ENCODE results near the gene SMARCA4. TPM values are rescaled to one million over a fixed set of nuclear protein-coding genes. Genes with fewer than 3 reads are reported as not detected.

SMARCA4 gene
- total and polyA plus RNA-seq, 12 donors: 46.3 to 124 (median 64.9) TPM

DNA sequence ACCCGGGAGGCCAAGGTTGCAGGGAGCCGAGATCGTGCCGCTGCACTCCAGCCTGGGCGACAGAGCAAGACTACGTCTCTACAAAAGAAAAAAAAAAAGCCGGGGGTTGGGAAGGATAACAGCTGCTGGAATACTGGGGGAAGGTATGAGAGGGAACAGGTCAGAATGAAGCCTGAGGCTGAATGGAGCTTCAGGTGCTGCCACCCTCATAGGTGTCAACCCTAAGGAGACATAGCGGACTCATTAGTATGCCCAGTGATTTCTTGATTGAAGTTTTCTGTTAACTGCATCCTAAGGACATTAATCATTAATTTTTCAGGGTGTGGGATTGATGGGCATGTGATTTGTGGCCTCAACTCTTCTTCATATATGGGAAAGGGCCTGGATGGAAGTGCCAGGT is 6.0 kb downstream of the SMARCA4 start:
- Histone ChIP-seq H3K4me3 (no peak overlapping the region), H3K36me3 (replicated peaks in 1 of 2) (no peaks in the 10 kb centered on the region), H3K4me1 (replicated peaks in 1 of 2) (peaks cover 5 to 11% of the 10 kb centered on the region in 2 donors), H3K27me3 (no peaks in the 10 kb centered on the region), H3K9me3 (replicated peaks in 1 of 3) (no peaks in the 10 kb centered on the region), H3K27ac (no peak overlapping the region)
- no peak for TF ChIP-seq POLR2A (IDR thresholded peaks at IDR 0.05)
- TF ChIP-seq, protein P1, sequence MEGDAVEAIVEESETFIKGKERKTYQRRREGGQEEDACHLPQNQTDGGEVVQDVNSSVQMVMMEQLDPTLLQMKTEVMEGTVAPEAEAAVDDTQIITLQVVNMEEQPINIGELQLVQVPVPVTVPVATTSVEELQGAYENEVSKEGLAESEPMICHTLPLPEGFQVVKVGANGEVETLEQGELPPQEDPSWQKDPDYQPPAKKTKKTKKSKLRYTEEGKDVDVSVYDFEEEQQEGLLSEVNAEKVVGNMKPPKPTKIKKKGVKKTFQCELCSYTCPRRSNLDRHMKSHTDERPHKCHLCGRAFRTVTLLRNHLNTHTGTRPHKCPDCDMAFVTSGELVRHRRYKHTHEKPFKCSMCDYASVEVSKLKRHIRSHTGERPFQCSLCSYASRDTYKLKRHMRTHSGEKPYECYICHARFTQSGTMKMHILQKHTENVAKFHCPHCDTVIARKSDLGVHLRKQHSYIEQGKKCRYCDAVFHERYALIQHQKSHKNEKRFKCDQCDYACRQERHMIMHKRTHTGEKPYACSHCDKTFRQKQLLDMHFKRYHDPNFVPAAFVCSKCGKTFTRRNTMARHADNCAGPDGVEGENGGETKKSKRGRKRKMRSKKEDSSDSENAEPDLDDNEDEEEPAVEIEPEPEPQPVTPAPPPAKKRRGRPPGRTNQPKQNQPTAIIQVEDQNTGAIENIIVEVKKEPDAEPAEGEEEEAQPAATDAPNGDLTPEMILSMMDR (IDR thresholded peaks at IDR 0.05): no peak
- 89 to 92% (median 90%) methylated on average over 8 of the region's 8 CpGs for WGBS, 4 donors
- no peak for DNase-seq
- intact Hi-C loops (cut with DNase I): no loop called here

DNA sequence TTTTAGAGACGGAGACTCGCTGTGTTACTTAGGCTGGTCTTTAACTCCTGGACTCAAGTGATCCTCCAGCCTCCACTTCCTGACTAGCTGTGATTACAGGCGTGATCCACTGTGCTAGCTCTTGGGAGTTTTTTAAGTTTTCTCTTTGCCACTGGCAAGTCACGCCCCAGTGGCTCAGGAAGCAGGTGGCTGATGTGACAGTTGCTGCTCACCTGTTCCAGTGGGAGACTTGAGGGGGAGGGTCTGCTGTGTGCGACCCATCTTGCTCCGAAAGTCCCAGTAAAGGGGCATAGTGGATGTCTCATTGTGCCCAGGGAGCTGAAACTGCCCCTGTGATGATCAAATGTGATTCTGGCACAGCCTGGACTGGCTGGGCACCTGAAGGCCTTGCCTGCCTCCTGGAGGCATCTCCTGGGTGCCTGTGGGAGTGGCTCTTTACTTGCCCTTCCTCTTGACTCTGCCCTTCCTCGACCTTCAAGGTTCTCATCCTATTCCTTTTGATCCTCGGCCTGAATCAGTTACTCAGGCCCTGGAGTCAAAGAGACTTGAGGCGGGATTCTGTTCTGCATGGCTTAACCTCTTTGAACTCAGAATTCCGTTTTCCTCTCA is 7.8 kb downstream of the SMARCA4 start:
- DNase-seq: no peak
- 60 to 77% (median 63%) methylated on average over 7 to 10 of the region's 10 CpGs for WGBS, 4 donors

DNA sequence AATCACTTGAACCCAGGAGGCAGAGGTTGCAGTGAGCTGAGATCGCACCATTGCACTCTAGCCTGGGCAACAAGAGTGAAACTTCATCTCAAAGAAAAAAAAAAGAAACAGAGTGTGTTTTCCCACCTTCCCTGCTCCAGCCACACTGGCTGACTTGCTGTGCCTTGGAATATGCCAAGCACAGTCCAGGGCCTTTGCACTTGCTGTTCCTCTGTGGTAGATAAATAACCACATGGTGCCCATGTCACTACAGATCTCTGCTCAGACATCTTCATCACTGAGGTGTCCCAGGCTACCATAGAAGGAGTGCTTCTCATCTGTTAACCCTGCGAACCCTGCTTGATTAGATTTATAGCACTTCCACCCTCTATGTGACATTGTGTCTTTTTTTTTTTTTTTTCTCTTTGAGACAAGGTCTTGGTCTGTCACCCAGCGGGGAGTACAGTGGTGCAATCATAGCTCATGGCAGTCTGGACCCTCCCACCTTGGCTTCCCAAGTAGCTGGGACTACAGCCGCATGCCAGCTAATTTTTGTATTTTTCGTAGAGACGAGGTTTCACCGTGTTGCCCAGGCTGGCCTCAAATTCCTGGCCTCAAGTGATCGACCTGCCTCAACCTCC is 10.4 kb downstream of the SMARCA4 start:
- TF ChIP-seq, protein P1 (IDR thresholded peaks at IDR 0.05): no peak
- no peak for TF ChIP-seq POLR2A (IDR thresholded peaks at IDR 0.05)
- intact Hi-C loops (cut with DNase I): no loop called here

More for the DNA sequence above, 7.8 kb downstream of the SMARCA4 start:
- H3K4me3 ChIP-seq: no peak overlapping the region
- intact Hi-C loops (cut with DNase I): no loop called here
- H3K36me3 ChIP-seq (replicated peaks in 1 of 2): no peaks in the 10 kb centered on the region
- no peaks in the 10 kb centered on the region for H3K27me3 ChIP-seq
- peak overlapping the region in 1 of 5 donors; percentile 23 for H3K27ac ChIP-seq
- TF ChIP-seq, protein P1 (IDR thresholded peaks at IDR 0.05): no peak
- no peak for TF ChIP-seq POLR2A (IDR thresholded peaks at IDR 0.05)
- no peaks in the 10 kb centered on the region for H3K9me3 ChIP-seq (replicated peaks in 1 of 3)
- no peaks in the 10 kb centered on the region for H3K4me1 ChIP-seq (replicated peaks in 1 of 2)

DNA sequence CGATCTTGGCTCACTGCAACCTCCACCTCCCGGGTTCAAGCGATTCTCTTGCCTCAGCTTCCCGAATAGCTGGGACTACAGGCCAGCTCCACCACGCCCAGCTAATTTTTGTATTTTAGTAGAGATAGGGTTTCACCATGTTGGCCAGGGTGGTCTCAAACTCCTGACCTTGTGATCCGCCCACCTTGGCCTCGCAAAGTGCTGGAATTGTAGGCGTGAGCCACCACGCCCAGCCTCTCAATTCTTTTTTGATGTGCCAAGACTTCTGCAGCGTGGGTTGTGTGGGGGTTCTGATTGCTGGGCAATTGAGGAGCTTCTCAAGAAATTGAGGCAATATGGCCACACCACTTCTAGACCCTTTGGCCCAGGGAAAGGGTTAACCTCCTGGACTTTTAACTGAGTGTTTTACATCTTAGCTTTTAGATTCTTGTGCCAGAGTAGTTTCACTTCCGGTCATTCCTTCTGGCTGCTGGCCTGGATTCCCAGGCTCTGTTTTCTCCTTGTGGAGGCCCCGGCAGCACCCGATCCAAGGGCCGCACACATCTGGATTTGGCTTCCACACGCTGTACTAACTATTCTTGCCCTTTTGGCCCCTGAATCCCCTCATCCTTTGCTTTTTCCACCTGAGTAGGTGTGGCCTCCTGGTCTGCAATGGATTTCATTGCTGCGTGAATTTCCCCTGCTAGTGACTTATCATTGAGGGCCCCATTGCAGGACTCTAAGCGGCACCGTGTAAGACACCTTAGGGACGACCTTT is 14.7 kb downstream of the SMARCA4 start:
- no peak for TF ChIP-seq POLR2A (IDR thresholded peaks at IDR 0.05)
- TF ChIP-seq, protein P1 (IDR thresholded peaks at IDR 0.05): no peak
- WGBS, 4 donors: 59 to 72% (median 62%) methylated on average over 19 of the region's 19 CpGs
- peaks cover 19 to 23% of the 10 kb centered on the region in 2 donors for H3K4me1 ChIP-seq (replicated peaks in 1 of 2)
- no peaks in the 10 kb centered on the region for H3K27me3 ChIP-seq
- no peaks in the 10 kb centered on the region for H3K36me3 ChIP-seq (replicated peaks in 1 of 2)
- DNase-seq: peak in 6 of 7 donors; percentile 33 to 78 (median 54)
- intact Hi-C loops (cut with DNase I): no loop called here
- H3K9me3 ChIP-seq (replicated peaks in 1 of 3): no peaks in the 10 kb centered on the region
- peak overlapping the region in 3 of 5 donors; percentile 28 to 67 (median 30) for H3K27ac ChIP-seq
- no peak overlapping the region for H3K4me3 ChIP-seq

More for the DNA sequence above, 10.4 kb downstream of the SMARCA4 start:
- Histone ChIP-seq H3K4me3 (no peak overlapping the region), H3K4me1 (replicated peaks in 1 of 2) (peaks cover 7 to 10% of the 10 kb centered on the region in 2 donors), H3K27ac (no peak overlapping the region), H3K27me3 (no peaks in the 10 kb centered on the region), H3K9me3 (replicated peaks in 1 of 3) (no peaks in the 10 kb centered on the region), H3K36me3 (replicated peaks in 1 of 2) (no peaks in the 10 kb centered on the region)
- 65 to 89% (median 85%) methylated on average over 8 of the region's 8 CpGs for WGBS, 4 donors
- peak in 1 of 7 donors; percentile 27 for DNase-seq
